Pancreas (tissue), 10 donors: ENCODE data around the gene NGDN. TPM values are rescaled to one million over a fixed set of nuclear protein-coding genes. Genes with fewer than 3 reads are reported as not detected.

Experiments
- ATAC-seq, 4 donors: fragments of 200-7000 bp; cut with Tn5 transposase; one replicate each; pipeline versions ENCODE4 v1.8.0 to v1.9.1; 2020; ENCODE audit warnings: mild to moderate bottlenecking in 4 of 4, moderate library complexity in 4 of 4
- DNase-seq, 6 donors: peaks; one replicate each; pipeline ENCODE4 v3.0.0-alpha.2; 2020
- FAIRE-seq: peaks from 2 replicates; lab custom pipeline; 2012; peaks lifted over from hg19 to GRCh38; lab: Jason Lieb, UNC
- H3K27ac ChIP-seq, 4 donors: fragments of 200-600 bp; sonication (generic); 1 replicate in 3 of 4; 2 replicates in 1 of 4; pipeline versions ENCODE4 v1.5.0 to v1.8.0; 2020
- H3K27me3 ChIP-seq, 4 donors: fragments of 200-600 bp; one replicate each; pipeline ENCODE4 v1.8.0; 2021
- H3K36me3 ChIP-seq, 3 donors: fragments of 200-600 bp; sonication (generic) in 1 of 3; one replicate each; pipeline versions ENCODE4 v1.5.0 to v1.8.0; 2020 to 2021
- H3K4me1 ChIP-seq, 3 donors: fragments of 200-600 bp; one replicate each; pipeline ENCODE4 v1.8.0; 2021
- H3K4me3 ChIP-seq, 4 donors: fragments of 200-600 bp; sonication (generic) in 2 of 4; one replicate each; pipeline versions ENCODE4 v1.5.0 to v1.8.0; 2020 to 2021
- H3K9me3 ChIP-seq, 4 donors: fragments of 200-600 bp; one replicate each; pipeline ENCODE4 v1.8.0; 2021
- CTCF ChIP-seq, 4 donors: fragments of 200-600 bp; sonication (generic) in 3 of 4; IDR thresholded peaks; one replicate each; pipeline versions ENCODE4 v1.5.0 to v1.8.0; 2021; ENCODE audit warnings: antibody characterized with exemption in 4 of 4
- WGBS, 2 donors: extraction: QIAGEN DNeasy Blood & Tissue Kit; methylation state at CpG; one replicate each; pipeline ENCODE4 v1.1.7; 2013; 5-methylcytosine and 5-hydroxymethylcytosine counted together
- intact Hi-C, 3 donors: fragments of 100-400 bp; cut with DNase I; formaldehyde crosslinking; loops; one replicate each; pipeline versions ENCODE4 v1.11.1 to v1.14.2; 2022
- polyA plus RNA-seq, 2 donors: library from polyadenylated mRNA; stranded (reverse); fragments of 200-250 nt; gene quantifications; one replicate each; pipeline ENCODE4 v1.2.3, GENCODE V29; 2013
- total RNA-seq, 6 donors: library from RNA; stranded (reverse); fragmentation: NEBNext Ultra II Directional in 4 of 6; extraction: Animal tissue kit (Norgen Biotek cat#: 25700) in 4 of 6; gene quantifications; one replicate each; pipeline versions ENCODE4 v1.2.1 to v1.2.4, GENCODE V29; 2021 to 2023
- donor health status: healthy with polysubstance abuse.
- donor health status: DM: no; HTN: no; CAD: no; lungs with moderate emphysema.
- donor health status: DM: no; HTN: no; CAD: no.
- donor health status: control.
- donor health status: control.
- donor health status: Bipolar disorder and iron deficiency.
- donor health status: DM: yes; HTN: yes; CAD: no.
- donor health status: DM: no; HTN: no; CAD: no.
- donor health status: DM: no; HTN: no; CAD: no.
- donor health status: DM: yes; HTN: yes; CAD: no.

NGDN gene
- total and polyA plus RNA-seq, 8 donors: 9.8 to 33.7 (median 15.5) TPM

GRCh38 chr14:23444314-23444713 is 25.2 kb upstream of the NGDN start:
- no peaks in the 10 kb centered on the region for H3K27me3 ChIP-seq
- H3K4me3 ChIP-seq: no peak overlapping the region
- FAIRE-seq (no peak), ATAC-seq (no peak), DNase-seq (no peak)
- H3K36me3 ChIP-seq: no peaks in the 10 kb centered on the region
- H3K9me3 ChIP-seq: no peaks in the 10 kb centered on the region
- 37 to 57% methylated on average over 1 of the region's 1 CpG for WGBS, 2 donors
- TF ChIP-seq CTCF (IDR thresholded peaks at IDR 0.05): no peak
- H3K4me1 ChIP-seq: peaks cover 4 to 9% (median 6%) of the 10 kb centered on the region in 3 donors
- intact Hi-C loops: no loop called here
- H3K27ac ChIP-seq: no peak overlapping the region

GRCh38 chr14:23445773-23446172 is 23.7 kb upstream of the NGDN start:
- intact Hi-C loops: no loop called here
- FAIRE-seq: no peak

GRCh38 chr14:23446291-23446851 is 23.1 kb upstream of the NGDN start:
- intact Hi-C loops: no loop called here
- peak in 2 of 4 donors; percentile 9 to 28 for ATAC-seq
- FAIRE-seq: no peak
- peaks cover 4 to 9% (median 6%) of the 10 kb centered on the region in 3 donors for H3K4me1 ChIP-seq
- no peaks in the 10 kb centered on the region for H3K36me3 ChIP-seq
- no peaks in the 10 kb centered on the region for H3K9me3 ChIP-seq
- DNase-seq: peak in 1 of 6 donors; percentile 19
- no peak for TF ChIP-seq CTCF (IDR thresholded peaks at IDR 0.05)
- 83 to 88% methylated on average over 4 of the region's 4 CpGs for WGBS, 2 donors
- H3K27me3 ChIP-seq: no peaks in the 10 kb centered on the region
- no peak overlapping the region for H3K4me3 ChIP-seq
- no peak overlapping the region for H3K27ac ChIP-seq

More at GRCh38 chr14:23445773-23446172, 23.7 kb upstream of the NGDN start:
- Histone ChIP-seq H3K9me3 (no peaks in the 10 kb centered on the region), H3K4me3 (no peak overlapping the region), H3K4me1 (peaks cover 4 to 9% (median 6%) of the 10 kb centered on the region in 3 donors), H3K36me3 (no peaks in the 10 kb centered on the region), H3K27ac (no peak overlapping the region), H3K27me3 (no peaks in the 10 kb centered on the region)
- TF ChIP-seq CTCF (IDR thresholded peaks at IDR 0.05): no peak
- ATAC-seq (no peak), DNase-seq (no peak)
- WGBS, 2 donors: 61 to 71% methylated on average over 4 of the region's 4 CpGs

- ATAC-seq (peak; percentile 83 to 98 (median 94)), FAIRE-seq (no peak), DNase-seq (peak in 4 of 6 donors; percentile 30 to 58 (median 40))
- Histone ChIP-seq H3K27me3 (no peaks in the 10 kb centered on the region), H3K36me3 (no peaks in the 10 kb centered on the region), H3K9me3 (no peaks in the 10 kb centered on the region), H3K4me3 (no peak overlapping the region), H3K4me1 (peaks cover 4 to 9% (median 6%) of the 10 kb centered on the region in 3 donors), H3K27ac (peak overlapping the region in 2 of 4 donors; percentile 15 to 61)
- intact Hi-C loops: no loop called here
- TF ChIP-seq CTCF (IDR thresholded peaks at IDR 0.05): no peak
- WGBS, 2 donors: 33 to 34% methylated on average over 7 of the region's 7 CpGs
These were observed 21.8 kb upstream of the NGDN start for GRCh38 chr14:23447361-23448350.
